NCI-H2029 treated with DMSO at 0.1 percent for 48 hours (cell line): ENCODE results near the gene HACD2.
A peak's percentile ranks its signal among the peaks of the same experiment; 100 is the strongest.

Source experiments
- DNase-seq: peaks from one replicate; lab custom pipeline; 2025; lab: John Stamatoyannopoulos, UW

The HACD2 gene

DNA sequence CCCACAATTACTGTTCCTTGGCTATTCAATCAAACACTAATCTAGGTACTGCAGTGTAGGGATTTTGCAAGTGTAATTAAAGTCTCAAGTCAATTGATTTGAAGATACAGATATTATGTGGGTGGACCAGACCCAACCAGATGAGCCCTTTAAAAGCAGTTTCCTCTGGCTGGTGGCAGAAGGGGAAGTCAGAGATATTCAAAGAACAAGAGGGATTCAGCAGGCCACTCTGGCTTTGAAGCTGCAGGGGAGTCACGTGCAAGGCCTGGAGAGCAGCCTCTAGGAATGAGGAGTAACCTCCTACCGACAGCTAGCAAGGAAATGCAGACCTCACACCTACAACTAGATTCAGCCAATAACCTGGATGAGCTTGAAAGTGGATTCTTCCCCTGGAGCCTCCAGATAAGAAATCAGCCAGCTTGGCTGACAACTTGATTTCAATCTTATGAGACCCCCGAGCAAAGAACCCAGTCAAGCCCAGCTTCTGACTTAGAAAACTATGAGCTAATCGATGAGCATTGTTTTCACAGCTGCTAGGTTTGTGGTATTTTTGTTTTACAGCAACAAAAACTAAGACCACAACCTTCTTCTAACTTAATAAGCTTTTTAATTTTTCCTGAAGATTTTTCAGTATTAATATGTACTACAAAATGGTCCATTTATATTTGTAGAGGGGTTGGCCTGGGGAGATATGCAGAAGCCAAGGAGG lies 13.4 kb downstream of the HACD2 start:
- DNase-seq = no peak

DNA sequence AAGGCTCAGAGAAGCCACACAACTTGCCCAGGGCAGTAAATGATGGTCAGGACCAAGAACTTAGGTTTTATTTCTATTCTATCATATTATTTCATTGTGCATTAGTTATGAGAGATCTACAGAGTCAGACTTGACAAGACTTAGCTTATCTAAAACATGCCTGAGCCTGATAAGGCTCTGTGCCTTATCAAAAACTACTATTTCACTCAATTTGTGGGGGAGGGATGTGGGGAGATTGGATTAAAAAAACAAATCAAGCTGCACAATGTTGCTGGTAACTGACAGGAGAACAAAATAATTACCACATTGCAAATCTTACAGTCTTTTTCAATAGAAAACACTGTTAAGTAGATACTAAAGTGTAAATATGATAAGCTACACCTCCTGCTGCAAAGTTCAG lies 16.0 kb downstream of the HACD2 start:
- no peak for DNase-seq

GRCh38 chr3:123568034-123568433 lies 16.8 kb downstream of the HACD2 start:
- no peak for DNase-seq

DNA sequence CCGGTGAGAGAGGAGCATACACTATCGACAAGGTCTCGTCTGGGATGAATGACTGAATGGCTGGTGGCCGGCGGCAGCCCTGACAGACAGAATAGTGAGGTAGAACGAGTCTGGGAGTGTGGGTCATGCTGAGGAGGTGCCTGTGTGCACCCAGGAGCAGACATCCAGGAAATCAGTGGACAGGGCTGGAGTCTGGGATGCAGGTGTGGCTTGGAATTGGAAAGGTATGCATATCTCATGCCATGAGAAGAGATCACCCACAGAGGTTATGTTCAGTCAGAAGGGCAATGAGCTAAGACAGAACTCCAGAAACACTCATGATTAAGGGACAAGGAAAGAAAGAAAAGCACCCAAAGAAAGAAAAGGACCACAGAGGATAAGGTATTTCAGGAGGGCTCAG lies 20.8 kb downstream of the HACD2 start:
- DNase-seq = no peak

- no peak for DNase-seq
Measured at GRCh38 chr3:123562547-123562946, 22.3 kb downstream of the HACD2 start.

GRCh38 chr3:123561188-123561587 lies 23.7 kb downstream of the HACD2 start:
- DNase-seq = no peak

- peak; percentile 55 for DNase-seq
Measured at GRCh38 chr3:123559040-123559861, 25.6 kb downstream of the HACD2 start.

GRCh38 chr3:123553536-123553935 lies 31.3 kb downstream of the HACD2 start:
- DNase-seq = no peak

GRCh38 chr3:123552768-123553167 lies 32.1 kb downstream of the HACD2 start:
- no peak for DNase-seq

DNA sequence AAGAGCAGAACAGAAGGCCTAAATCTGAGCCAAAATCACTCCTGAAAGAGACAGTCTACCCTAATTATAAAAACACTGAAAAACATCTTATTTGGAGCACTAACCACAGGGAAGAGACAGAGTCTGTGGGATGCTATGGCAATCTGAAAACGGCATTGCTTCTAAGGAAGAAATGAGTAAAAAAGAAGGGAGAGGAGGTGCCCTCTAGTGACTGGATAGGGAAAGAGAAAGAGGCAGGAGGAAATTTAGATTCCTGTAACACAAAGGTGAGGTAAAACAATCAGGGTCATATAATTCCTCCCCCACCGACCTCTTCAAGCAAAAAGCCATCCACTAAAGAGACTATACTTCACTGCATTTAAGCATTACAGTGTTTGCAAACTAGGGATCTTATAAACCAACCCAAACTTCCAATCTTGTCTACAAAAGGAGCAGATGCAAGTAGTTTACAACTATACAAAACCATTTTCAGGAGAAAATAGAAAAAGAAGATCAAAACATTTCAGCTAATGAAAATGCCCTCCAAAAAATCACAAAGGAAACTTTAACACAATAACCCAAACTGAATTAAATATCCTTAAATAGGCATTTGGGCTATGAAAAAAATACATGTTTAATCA lies 32.6 kb downstream of the HACD2 start:
- DNase-seq = peak; percentile 44

DNA sequence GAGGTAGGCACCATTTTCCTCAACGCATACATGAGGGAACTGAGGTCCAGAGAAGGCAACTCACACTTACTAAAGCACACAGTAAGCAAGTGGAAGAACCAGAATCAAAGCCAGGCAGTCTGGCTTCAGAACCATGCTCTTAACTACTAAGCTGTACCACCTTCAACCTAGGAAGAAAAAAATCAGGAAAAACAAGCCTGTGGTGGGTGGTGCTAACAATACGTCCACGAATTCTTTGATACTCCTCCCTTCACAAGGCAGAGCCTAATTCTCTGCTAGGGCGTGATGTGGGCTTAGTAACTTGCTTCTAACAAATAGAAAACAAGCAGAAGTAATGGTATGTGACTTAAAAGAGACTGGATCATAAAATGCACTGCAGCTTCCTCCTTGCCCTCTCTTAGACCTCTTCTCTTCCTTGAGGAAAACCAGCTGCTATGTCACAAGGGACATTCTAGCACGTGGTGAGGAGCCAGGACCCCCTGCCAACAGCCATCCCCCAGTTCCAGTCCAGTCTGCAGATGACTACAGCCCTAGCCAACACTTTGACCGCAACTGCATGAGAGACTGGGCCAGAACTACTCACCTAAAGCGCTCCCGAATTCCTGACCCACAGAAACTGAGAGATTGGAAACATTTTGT lies 36.9 kb downstream of the HACD2 start:
- no peak for DNase-seq

DNA sequence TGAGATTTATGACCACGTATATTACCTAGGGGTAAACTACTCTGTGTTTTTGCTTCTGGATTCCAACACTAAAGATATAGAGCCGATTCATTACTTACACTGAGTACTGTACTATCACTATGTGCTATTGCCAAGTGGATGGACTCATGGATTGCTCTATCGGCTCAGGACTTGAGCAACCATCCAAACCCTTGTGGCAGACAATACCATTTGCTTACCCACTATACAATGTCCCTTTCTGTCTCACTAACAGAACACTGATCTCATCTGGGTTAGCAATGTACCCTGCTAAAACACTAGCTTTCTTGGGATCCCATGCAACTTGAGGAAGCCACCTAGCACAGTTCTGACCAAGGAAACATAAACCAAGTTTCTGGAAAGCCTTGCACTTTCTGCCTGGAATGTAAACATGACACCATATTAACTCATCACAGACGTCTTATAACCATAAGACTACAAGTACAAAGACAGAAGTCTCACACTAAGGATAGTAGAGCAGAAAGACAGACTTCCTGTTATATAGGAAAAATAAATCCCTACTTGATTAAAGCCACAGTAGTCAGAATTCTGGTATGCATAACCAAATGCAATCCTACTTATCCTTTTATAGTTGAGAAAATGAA lies 38.6 kb downstream of the HACD2 start:
- DNase-seq = no peak

- DNase-seq = no peak
Measured at GRCh38 chr3:123543950-123544349, 40.9 kb downstream of the HACD2 start.

DNA sequence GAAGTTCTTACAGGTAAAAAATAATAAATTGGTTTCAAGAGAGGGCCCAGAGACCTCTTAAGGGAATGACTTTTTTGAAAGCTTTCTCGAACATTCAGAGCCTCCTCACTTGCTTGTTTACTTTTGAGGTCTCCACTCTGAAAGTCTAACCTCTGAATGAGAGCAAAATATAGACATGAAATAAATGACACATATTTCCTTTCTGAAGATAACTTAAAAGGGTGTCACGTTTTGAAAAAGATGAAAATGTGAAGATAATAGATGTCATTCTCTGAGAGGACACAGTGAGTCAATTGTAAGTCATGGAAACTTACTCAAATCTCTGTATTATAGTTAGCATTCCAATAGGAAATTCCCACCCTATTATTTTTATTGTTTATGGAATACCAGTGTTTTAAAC lies 44.6 kb downstream of the HACD2 start:
- no peak for DNase-seq

- DNase-seq = no peak
Measured at GRCh38 chr3:123536153-123536895, 48.5 kb downstream of the HACD2 start.

GRCh38 chr3:123535580-123535979 lies 49.3 kb downstream of the HACD2 start:
- DNase-seq = no peak

- no peak for DNase-seq
Measured at GRCh38 chr3:123534264-123534663, 50.6 kb downstream of the HACD2 start.

DNA sequence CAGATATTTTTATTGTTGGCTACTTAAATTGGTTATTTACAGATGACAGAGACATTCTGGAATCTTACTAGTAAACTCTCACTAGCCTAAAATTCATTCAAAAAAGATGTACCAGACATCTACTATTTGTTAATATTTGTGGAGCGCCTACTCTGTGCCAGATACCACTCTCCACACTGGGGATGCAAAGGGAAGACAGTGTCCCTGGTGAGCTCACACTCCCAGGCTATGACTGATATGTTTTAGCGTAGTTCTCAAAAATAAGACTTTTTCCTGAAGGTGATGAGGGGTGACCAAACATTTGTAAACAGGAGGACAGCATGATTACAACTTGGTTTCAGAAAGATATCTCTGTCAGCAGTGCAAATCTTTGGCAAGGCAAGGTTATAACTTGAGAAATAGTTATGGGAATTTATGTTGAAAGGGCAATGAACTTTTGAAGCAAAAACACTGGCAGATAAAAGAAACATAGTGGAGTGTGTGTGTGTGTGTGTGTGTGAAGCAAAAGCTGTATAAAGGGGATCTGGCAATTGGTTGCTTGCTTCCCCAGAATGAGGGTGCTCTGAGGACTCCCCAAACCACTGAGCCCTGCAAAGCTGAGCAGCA lies 51.2 kb downstream of the HACD2 start:
- no peak for DNase-seq

DNA sequence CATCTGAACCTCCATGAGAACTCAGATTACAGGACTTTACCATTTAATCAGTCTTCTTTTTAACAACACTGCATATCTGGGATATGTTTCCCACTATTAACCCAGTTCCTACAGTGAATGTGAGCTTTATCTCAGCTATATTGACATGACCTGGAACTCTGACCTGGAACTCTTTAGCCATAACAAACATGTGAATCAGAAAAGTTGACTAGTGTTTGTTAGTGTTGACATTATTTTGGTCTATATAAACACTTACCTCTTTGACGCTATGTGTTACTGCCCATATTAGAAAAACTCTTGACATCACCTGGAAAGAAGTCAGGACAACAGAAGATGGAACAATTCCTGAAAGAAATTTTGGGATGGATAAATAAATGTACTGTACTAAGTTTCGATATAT lies 56.7 kb downstream of the HACD2 start:
- DNase-seq = no peak

DNA sequence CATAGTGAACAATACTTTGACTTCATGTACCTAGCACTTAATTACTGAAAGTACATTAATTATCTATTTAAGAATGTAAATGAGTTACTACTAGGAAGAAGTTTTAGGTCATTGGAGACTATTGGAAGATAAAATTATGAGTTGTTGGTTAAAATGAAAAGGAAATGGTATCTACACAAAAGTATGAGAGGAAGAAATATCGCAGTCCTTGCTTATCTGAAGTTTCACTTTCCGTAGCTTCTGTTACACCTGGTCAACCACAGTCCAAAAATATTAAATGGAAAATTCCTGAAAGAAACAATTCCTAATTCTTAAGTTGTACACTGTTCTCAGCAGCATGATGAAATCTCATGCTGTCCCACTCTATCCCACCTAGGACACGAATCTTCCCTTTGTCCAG lies 57.8 kb downstream of the HACD2 start:
- DNase-seq = no peak

DNA sequence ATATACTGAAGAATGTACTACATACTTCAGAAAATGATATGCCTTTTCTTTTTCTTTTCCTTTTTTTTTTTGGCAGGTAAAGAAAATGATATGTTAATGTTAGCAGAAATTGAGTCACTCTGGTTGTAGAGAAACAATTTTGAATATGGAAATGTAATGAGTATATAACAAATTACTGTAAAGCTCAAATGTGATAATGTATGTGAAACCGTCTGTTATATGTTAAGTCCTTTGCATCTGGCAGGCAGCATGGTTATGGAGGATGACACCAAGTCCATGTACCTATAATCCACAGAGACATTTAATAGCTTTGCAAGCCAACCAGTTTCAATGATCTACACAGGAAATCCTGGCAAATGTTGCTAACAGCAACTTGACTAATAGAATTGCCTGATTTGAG lies 58.4 kb downstream of the HACD2 start:
- no peak for DNase-seq
